Gastrocnemius medialis (tissue), 4 donors: ENCODE measurements around the gene ITFG1.

Source experiments
- CTCF ChIP-seq, 5 experiments: fragments of 450-650 bp in 3 of 5; fragments of 200-600 bp in 2 of 5; sonication (generic) in 2 of 5; IDR thresholded peaks in 4 of 5; conservative IDR thresholded peaks in 1 of 5; 1 replicate in 4 of 5; 2 replicates in 1 of 5; pipeline ENCODE4 v1.5.1; 2016 to 2019; ENCODE audit warnings: antibody characterized with exemption in 5 of 5, mild to moderate bottlenecking in 3 of 5, moderate library complexity in 3 of 5
- POLR2A ChIP-seq, 2 donors: fragments of 450-650 bp; IDR thresholded peaks; one replicate each; pipeline ENCODE4 v1.6.1; 2017; ENCODE audit warnings: antibody characterized with exemption in 2 of 2, mild to moderate bottlenecking in 2 of 2, moderate library complexity in 2 of 2

DNA sequence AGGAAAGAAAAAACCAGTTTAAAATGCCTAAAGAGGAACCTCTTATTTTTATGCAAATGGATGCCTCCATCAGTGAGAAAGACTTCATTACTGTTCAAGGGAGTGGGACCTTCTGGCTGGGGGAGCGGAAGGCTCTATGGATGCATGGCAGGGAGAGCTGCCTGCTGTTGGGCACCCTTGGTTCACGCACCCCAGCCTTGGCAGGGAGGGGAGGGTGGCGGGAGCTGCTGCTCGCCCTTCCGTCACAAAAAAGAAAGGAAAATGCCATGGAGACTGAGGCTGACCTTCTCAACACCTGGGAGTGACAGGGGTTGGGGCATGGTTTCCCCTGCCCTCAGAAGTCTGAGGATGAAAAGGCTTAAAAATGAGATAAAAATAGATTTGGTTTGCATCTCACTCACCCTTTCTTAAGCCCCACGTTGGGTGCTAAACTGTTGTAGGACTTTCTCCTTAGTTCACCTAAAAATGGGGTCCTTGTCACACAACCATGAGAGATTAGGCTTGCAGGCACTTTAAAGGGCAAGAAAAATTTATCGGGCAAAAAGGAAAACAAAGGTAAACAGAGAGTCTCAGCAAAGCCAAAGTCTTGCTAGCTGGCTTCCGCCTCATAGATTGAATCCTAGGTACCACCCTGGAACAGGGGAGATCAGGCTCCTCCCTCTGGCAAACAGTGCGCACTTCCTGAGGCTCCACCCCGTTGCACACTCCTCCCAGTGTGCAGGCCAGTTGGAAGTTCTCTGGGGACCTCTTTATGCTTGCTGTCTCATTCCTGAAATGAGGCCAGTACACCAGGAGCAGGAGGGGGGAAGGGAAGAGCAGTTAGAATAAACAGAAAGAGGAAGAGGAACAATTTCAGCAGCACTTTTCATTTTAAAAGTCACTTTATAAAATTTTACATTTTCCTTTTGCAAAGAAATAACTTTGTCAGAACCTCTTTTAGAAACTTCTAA is 31.8 kb upstream of the ITFG1 start:
- no peak for TF ChIP-seq CTCF (IDR thresholded peaks at IDR 0.05 in 4 of 5, conservative IDR thresholded peaks at IDR 0.05 in 1 of 5)
- peak; percentile 27 to 41 for TF ChIP-seq POLR2A (IDR thresholded peaks at IDR 0.05)
